Measurements from ENCODE around the gene OR4K14.
"Not testable (repeated sequence)": the region's sequence is repeated elsewhere in the genome, so short reads cannot be mapped to it uniquely, and the experiment has no call there.

The OR4K14 gene, protein sequence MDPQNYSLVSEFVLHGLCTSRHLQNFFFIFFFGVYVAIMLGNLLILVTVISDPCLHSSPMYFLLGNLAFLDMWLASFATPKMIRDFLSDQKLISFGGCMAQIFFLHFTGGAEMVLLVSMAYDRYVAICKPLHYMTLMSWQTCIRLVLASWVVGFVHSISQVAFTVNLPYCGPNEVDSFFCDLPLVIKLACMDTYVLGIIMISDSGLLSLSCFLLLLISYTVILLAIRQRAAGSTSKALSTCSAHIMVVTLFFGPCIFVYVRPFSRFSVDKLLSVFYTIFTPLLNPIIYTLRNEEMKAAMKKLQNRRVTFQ

DNA sequence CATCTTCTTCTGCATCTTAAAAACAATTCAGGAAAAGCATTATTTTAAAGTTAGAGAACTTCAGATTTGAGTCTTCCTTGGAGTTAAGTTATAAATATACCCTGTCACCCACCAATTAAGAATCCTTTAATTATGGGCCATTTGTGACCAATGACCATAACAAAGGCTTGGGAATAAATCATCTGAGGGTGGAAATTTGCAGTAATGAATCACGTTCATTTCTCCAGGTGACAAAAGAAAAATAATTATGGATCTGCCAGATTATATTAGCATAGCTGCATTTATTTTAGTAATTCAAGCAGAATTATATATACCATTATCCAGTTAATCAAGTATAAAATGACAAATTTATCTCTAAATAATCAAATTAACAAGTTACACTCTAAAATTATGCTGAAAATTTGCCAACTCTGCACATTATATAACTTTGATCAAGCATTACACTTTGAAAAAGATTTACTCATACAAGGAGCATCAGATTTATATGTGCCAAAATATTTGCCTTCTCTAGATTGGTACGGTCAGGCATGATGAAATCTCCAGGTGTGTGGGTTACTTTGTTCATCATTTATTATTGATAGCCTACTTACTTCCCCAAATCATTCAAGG, at the start of gene OR4K14:
Gene OR4K14, minus strand, starts transcription at position 51 of the 609 bp plus-strand sequence. CDS start 4,114 bp downstream, outside the sequence.
- no peak for DNase-seq (ENCODE audit: low read depth in 2 of 3, low spot score in 2 of 3)

GRCh38 chr14:20059745-20060144, 40.6 kb upstream of the OR4K14 start, which contains the start of gene OR4L1:
Gene OR4L1, plus strand, starts transcription at chr14:20060045. Its CDS starts 0 bp downstream, at chr14:20060045.
- DNase-seq (ENCODE audit: low read depth in 2 of 3, low spot score in 2 of 3): no peak

DNA sequence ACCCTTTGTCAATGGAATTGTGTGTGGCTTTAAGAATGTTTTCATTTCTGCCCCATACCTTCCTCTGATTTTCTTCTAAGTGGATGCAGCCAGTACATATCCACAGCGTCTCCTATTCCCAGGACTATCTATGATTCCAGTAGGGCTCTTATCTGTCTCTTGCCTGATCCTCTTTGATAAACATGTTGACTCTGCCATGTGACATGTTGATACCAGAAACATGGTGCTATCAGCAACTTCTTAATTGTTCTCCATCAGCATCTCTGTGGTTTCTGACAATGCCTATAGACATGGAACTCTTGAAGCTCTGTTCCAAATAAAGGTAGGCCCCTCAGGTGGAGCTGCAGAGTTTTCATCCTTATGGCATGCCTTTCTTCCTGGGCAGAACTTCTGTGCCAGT, 29.1 kb upstream of the OR4K14 start:
- no peak for DNase-seq (ENCODE audit: low read depth in 2 of 3, low spot score in 2 of 3)

DNA sequence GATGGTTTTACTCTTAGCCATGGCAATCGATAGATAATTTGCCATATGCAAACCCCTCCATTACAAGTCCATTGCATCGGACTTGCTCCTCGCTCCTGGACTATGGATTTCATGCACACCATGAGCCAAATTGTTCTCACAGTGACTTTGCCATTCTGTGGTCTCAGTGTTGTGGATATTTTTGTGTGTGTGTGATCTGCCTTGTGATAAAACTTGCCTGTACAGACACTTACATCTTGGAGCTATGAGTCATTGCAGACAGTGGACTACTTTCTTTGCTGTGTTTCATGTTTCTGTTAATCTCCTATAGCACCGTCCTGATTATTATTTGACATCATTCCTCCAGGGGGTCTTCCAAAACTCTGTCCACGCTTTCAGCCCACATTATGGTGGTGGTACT, 25.1 kb upstream of the OR4K14 start:
- DNase-seq (ENCODE audit: low read depth in 2 of 3, low spot score in 2 of 3): no peak

- DNase-seq (ENCODE audit: low read depth in 2 of 3, low spot score in 2 of 3): no peak
Observed at GRCh38 chr14:20035938-20036337, 16.8 kb upstream of the OR4K14 start, which contains the start of gene OR4K13. Gene OR4K13, minus strand, starts transcription at chr14:20036038. Its CDS starts 1,280 bp downstream, at chr14:20034758.

- no peak for DNase-seq (ENCODE audit: low read depth in 2 of 3, low spot score in 2 of 3)
Observed at GRCh38 chr14:20035449-20035848, 16.3 kb upstream of the OR4K14 start.

DNA sequence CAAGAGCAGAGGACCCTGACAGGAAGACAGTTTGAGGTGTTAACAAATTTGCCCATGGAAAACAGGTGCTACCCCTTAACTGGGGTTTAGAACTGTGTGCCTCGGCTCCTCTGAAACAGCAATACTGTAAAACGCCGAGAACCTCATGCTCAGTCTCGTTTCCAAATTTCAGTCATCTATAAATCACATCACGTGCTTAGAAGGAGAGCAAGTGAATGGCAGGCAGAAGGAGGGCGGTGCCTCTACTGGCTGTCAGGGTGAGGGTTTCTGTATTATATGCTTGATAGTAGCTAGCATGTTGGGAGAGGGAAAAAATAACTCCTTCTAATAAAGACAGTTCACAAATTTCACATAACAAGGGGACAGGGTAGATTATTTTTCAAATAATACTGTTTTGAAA, 12.0 kb upstream of the OR4K14 start:
- no peak for DNase-seq (ENCODE audit: low read depth in 2 of 3, low spot score in 2 of 3)

GRCh38 chr14:20008156-20008555, 11.0 kb downstream of the OR4K14 start:
- no peak for DNase-seq (ENCODE audit: low read depth in 2 of 3, low spot score in 2 of 3)

GRCh38 chr14:20002319-20002718, 16.8 kb downstream of the OR4K14 start:
- DNase-seq (ENCODE audit: low read depth in 2 of 3, low spot score in 2 of 3): no peak

- no peak for DNase-seq (ENCODE audit: low read depth in 2 of 3, low spot score in 2 of 3)
Observed at GRCh38 chr14:20001863-20002262, 17.2 kb downstream of the OR4K14 start, which contains the start of gene OR4Q2. Gene OR4Q2, plus strand, starts transcription at chr14:20002163.

- no peak for DNase-seq (ENCODE audit: low read depth in 2 of 3, low spot score in 2 of 3)
Observed at GRCh38 chr14:19993438-19993837, 25.7 kb downstream of the OR4K14 start.

- DNase-seq (ENCODE audit: low read depth in 2 of 3, low spot score in 2 of 3): no peak
Observed at GRCh38 chr14:19975291-19975690, 43.8 kb downstream of the OR4K14 start, which contains the start of gene OR4K15. Gene OR4K15, plus strand, starts transcription at chr14:19975591. Its CDS starts 0 bp downstream, at chr14:19975591.

GRCh38 chr14:19974844-19975243, 44.3 kb downstream of the OR4K14 start:
- no peak for DNase-seq (ENCODE audit: low read depth in 2 of 3, low spot score in 2 of 3)

DNA sequence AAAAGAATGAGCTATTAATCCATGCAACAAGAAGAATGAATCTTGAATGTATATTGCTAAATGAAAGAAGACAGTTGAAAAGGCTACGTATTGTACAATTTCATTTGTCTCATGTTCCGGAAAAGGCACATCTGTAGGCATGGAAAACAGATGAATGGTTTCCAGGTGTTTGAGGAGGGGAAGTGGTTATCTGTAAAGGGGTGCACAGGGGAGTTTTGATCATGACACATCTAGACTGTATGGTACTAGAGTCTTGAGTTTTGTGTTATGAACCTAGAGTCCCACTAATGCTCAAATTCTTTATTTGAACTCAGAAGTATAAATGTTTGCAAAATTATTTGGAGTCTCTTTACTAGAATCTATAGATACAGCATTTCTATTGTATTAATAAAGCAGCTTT, 49.4 kb downstream of the OR4K14 start:
- DNase-seq (ENCODE audit: low read depth in 2 of 3, low spot score in 2 of 3): not testable (repeated sequence)
